A549 treated with CORT108297 at 1 μM for 4 hours (cell line): ENCODE data around the gene MTG2. TPM values are rescaled to one million over a fixed set of nuclear protein-coding genes. Genes with fewer than 3 reads are reported as not detected.

ENCODE experiments used
- total RNA-seq: library from RNA; stranded (reverse); fragments of 200-300 nt; extraction: Qiagen RNA extraction; gene quantifications from 5 replicates; pipeline ENCODE4 v1.2.3, GENCODE V29; 2022

Gene MTG2
- total RNA-seq, result 27.8 to 40.5 TPM (median 38.6 TPM) in 5 replicates

GRCh38 chr20:62182469-62183425, at the start of gene MTG2:
MTG2 (plus strand) TSS chr20:62183028; CDS start chr20:62193421, 10,393 bp downstream.

GRCh38 chr20:62143081-62143956, 39.5 kb upstream of the MTG2 start, which contains the start of the genes PSMA7 and SS18L1:
PSMA7 (minus strand) TSS chr20:62143394; CDS start chr20:62143303, 91 bp downstream.
SS18L1 (plus strand) TSS chr20:62143769; CDS start chr20:62143821, 52 bp downstream.

GRCh38 chr20:62219992-62220665, 37.3 kb downstream of the MTG2 start, which contains the start of gene HRH3:
HRH3 (minus strand) TSS chr20:62220278; CDS start chr20:62219970, 308 bp downstream.

GRCh38 chr20:62237801-62238568, 55.2 kb downstream of the MTG2 start, which contains the start of gene OSBPL2:
OSBPL2 (plus strand) TSS chr20:62238521; CDS start chr20:62256185, 17,664 bp downstream.

Other genes starting within 250 kb of the MTG2 start
- 15.6 to 18.2 TPM (median 17.9 TPM) in 5 replicates for gene TAF4, start 117.1 kb upstream of the MTG2 start, total RNA-seq
- 23.4 to 27.6 TPM (median 26.3 TPM) in 5 replicates for gene LSM14B, start 60.6 kb upstream of the MTG2 start, total RNA-seq
- 488 to 600 TPM (median 589 TPM) in 5 replicates for gene PSMA7, start 39.6 kb upstream of the MTG2 start, total RNA-seq
- gene SS18L1, start 39.3 kb upstream of the MTG2 start, total RNA-seq, result 6.6 to 11.0 TPM (median 10.3 TPM) in 5 replicates
- 0.02 to 0.05 TPM (median 0.03 TPM) in 3 of 5 replicates, not detected in the others for gene HRH3, start 37.2 kb downstream of the MTG2 start, total RNA-seq
- 17.6 to 21.6 TPM (median 19.6 TPM) in 5 replicates for gene OSBPL2, start 55.5 kb downstream of the MTG2 start, total RNA-seq
- 154 to 199 TPM (median 192 TPM) in 5 replicates for gene ADRM1, start 120.0 kb downstream of the MTG2 start, total RNA-seq
- 230 to 491 TPM (median 415 TPM) in 5 replicates for gene LAMA5, start 184.3 kb downstream of the MTG2 start, total RNA-seq
- 2,342 to 3,175 TPM (median 2,815 TPM) in 5 replicates for gene RPS21, start 204.1 kb downstream of the MTG2 start, total RNA-seq
- gene CABLES2, start 224.3 kb downstream of the MTG2 start, total RNA-seq, result 3.8 to 5.8 TPM (median 5.0 TPM) in 5 replicates
- 0.15 to 0.24 TPM (median 0.20 TPM) in 5 replicates for gene RBBP8NL, start 244.5 kb downstream of the MTG2 start, total RNA-seq